Small intestine (tissue), 16 donors: ENCODE measurements around the gene EIF4A2. TPM values are rescaled to one million over a fixed set of nuclear protein-coding genes. Genes with fewer than 3 reads are reported as not detected.

ENCODE experiments used
- DNase-seq, 2 donors: peaks; one replicate each; pipeline versions ENCODE4 v3.0.0 to v3.0.0-alpha.2; 2013
- FAIRE-seq: peaks from 2 replicates; lab custom pipeline; 2012; peaks lifted over from hg19 to GRCh38; lab: Jason Lieb, UNC
- H3K27ac ChIP-seq, 3 donors: one replicate each; pipeline ENCODE4 v1.5.1; 2013; ENCODE audit warnings: low read length in 2 of 3, mild to moderate bottlenecking in 2 of 3, control low read depth in 1 of 3, inconsistent platforms in 1 of 3, low read depth in 1 of 3, moderate library complexity in 1 of 3
- H3K27me3 ChIP-seq, 3 donors: one replicate each; pipeline ENCODE4 v1.6.1; 2013; ENCODE audit warnings: low read length in 3 of 3, inconsistent platforms in 1 of 3; ENCODE audit not compliant: control insufficient read depth in 3 of 3, insufficient read depth in 3 of 3
- H3K36me3 ChIP-seq, 3 donors: one replicate each; pipeline ENCODE4 v1.6.1; 2013; ENCODE audit warnings: low read length in 3 of 3, inconsistent platforms in 1 of 3, low read depth in 1 of 3, mild to moderate bottlenecking in 1 of 3, moderate library complexity in 1 of 3; ENCODE audit not compliant: control insufficient read depth in 3 of 3, insufficient read depth in 2 of 3
- H3K4me1 ChIP-seq, 3 donors: one replicate each; pipeline ENCODE4 v1.6.1; 2013; ENCODE audit warnings: low read length in 2 of 3, inconsistent platforms in 1 of 3, low read depth in 1 of 3, mild to moderate bottlenecking in 1 of 3, moderate library complexity in 1 of 3; ENCODE audit not compliant: control insufficient read depth in 3 of 3, insufficient read depth in 2 of 3
- H3K4me3 ChIP-seq, 3 donors: one replicate each; pipeline ENCODE4 v1.5.1; 2013; ENCODE audit warnings: low read length in 3 of 3, control low read depth in 1 of 3, inconsistent platforms in 1 of 3, low read depth in 1 of 3, mild to moderate bottlenecking in 1 of 3, moderate library complexity in 1 of 3
- H3K9me3 ChIP-seq, 2 donors: one replicate each; pipeline ENCODE4 v1.6.1; 2013; ENCODE audit warnings: low read depth in 1 of 2, low read length in 1 of 2; ENCODE audit not compliant: control insufficient read depth in 2 of 2, insufficient read depth in 1 of 2
- WGBS, 3 donors: extraction: QIAGEN DNeasy Blood & Tissue Kit; methylation state at CpG; one replicate each; pipeline ENCODE4 v1.1.7; 2013; 5-methylcytosine and 5-hydroxymethylcytosine counted together
- long read RNA-seq, 10 donors: transcript quantifications; one replicate each; lab custom pipeline, GENCODE V29; 2026
- polyA plus RNA-seq, 4 donors: library from polyadenylated mRNA; stranded (reverse) in 3 of 4; unstranded in 1 of 4; fragments of 200-250 nt in 3 of 4; fragments of 120-200 nt in 1 of 4; gene quantifications; one replicate each; pipeline versions ENCODE4 v1.2.1 to v1.2.3, GENCODE V29; 2013
- donor health status: healthy with polysubstance abuse.
- donor health status: control.
- donor health status: control.
- donor health status: Bipolar disorder and iron deficiency.
- donor health status: healthy.

EIF4A2 gene
- polyA plus RNA-seq, result 100 to 1,000 TPM; 288 to 723 (median 396) TPM
- long read RNA-seq, donor 1, result 0 reads
- long read RNA-seq, donor 2, transcript EIF4A2-201 (11 exons, 1,919 nt), result major isoform, 39 of 75 reads
- long read RNA-seq, donor 2, transcript EIF4A2-205 (11 exons, 1,889 nt), result minor isoform, 18 of 75 reads
- long read RNA-seq, donor 2, transcript EIF4A2-203 (10 exons, 1,751 nt), result minor isoform, 9 of 75 reads
- long read RNA-seq, donor 2, partial matches to known transcripts, result 0 of 75 reads
- long read RNA-seq, donor 2, other reads (novel, unspliced or antisense), result 0 of 75 reads
- long read RNA-seq, donor 3, full-length matches to known transcripts, result 103 of 131 reads
- long read RNA-seq, donor 3, partial matches to known transcripts, result 28 of 131 reads
- long read RNA-seq, donor 3, other reads (novel, unspliced or antisense), result 0 of 131 reads
- long read RNA-seq, donor 4, transcript EIF4A2-201 (11 exons, 1,919 nt), result major isoform, 5 of 7 reads
- long read RNA-seq, donor 4, partial matches to known transcripts, result 0 of 7 reads
- long read RNA-seq, donor 4, other reads (novel, unspliced or antisense), result 0 of 7 reads
- long read RNA-seq, donor 5, transcript EIF4A2-208 (4 exons, 600 nt), result minor isoform, 5 of 39 reads
- long read RNA-seq, donor 5, transcript EIF4A2-201 (11 exons, 1,919 nt), result major isoform, 14 of 39 reads
- long read RNA-seq, donor 5, partial matches to known transcripts, result 6 of 39 reads
- long read RNA-seq, donor 5, other reads (novel, unspliced or antisense), result 0 of 39 reads
- long read RNA-seq, donor 6, transcript EIF4A2-205 (11 exons, 1,889 nt), result minor isoform, 36 of 160 reads
- long read RNA-seq, donor 6, transcript EIF4A2-211 (2 exons, 676 nt), result minor isoform, 7 of 160 reads
- long read RNA-seq, donor 6, transcript EIF4A2-201 (11 exons, 1,919 nt), result major isoform, 77 of 160 reads
- long read RNA-seq, donor 6, transcript EIF4A2-203 (10 exons, 1,751 nt), result minor isoform, 14 of 160 reads
- long read RNA-seq, donor 6, partial matches to known transcripts, result 11 of 160 reads
- long read RNA-seq, donor 6, other reads (novel, unspliced or antisense), result 0 of 160 reads
- long read RNA-seq, donor 7, result 0 reads
- long read RNA-seq, donor 8, partial matches to known transcripts, result 0 of 10 reads
- long read RNA-seq, donor 8, other reads (novel, unspliced or antisense), result 0 of 10 reads
- long read RNA-seq, donor 9, transcript EIF4A2-201 (11 exons, 1,919 nt), result major isoform, 22 of 36 reads
- long read RNA-seq, donor 9, transcript EIF4A2-205 (11 exons, 1,889 nt), result minor isoform, 6 of 36 reads
- long read RNA-seq, donor 9, partial matches to known transcripts, result 0 of 36 reads
- long read RNA-seq, donor 9, other reads (novel, unspliced or antisense), result 0 of 36 reads
- long read RNA-seq, donor 10, transcript EIF4A2-205 (11 exons, 1,889 nt), result minor isoform, 49 of 282 reads
- long read RNA-seq, donor 10, transcript EIF4A2-207 (10 exons, 1,729 nt), result minor isoform, 13 of 282 reads
- long read RNA-seq, donor 10, transcript EIF4A2-203 (10 exons, 1,751 nt), result minor isoform, 24 of 282 reads
- long read RNA-seq, donor 10, transcript EIF4A2-201 (11 exons, 1,919 nt), result major isoform, 123 of 282 reads
- long read RNA-seq, donor 10, partial matches to known transcripts, result 39 of 282 reads
- long read RNA-seq, donor 10, other reads (novel, unspliced or antisense), result 5 of 282 reads

GRCh38 chr3:186783058-186783730, at the start of gene EIF4A2:
TSS of gene EIF4A2 (plus strand) at chr3:186783577. CDS start at chr3:186783611, 34 bp downstream.
- 0% methylated on average over 46 to 60 of the region's 60 CpGs for WGBS, 3 donors
- no peaks in the 10 kb centered on the region for H3K27me3 ChIP-seq
- no peaks in the 10 kb centered on the region for H3K9me3 ChIP-seq
- FAIRE-seq, result no peak
- peak within 1 kb of the TSS; percentile 78 to 97 (median 93) for H3K4me3 ChIP-seq
- peaks cover 13 to 25% (median 15%) of the 10 kb centered on the region in 3 donors for H3K36me3 ChIP-seq
- H3K27ac ChIP-seq, result peak within 1 kb of the TSS; percentile 91 to 99 (median 96)
- peaks cover 0 to 7% (median 5%) of the 10 kb centered on the region in 3 donors for H3K4me1 ChIP-seq
- peak; percentile 89 to 95 for DNase-seq

- DNase-seq (peak; percentile 57 to 64), FAIRE-seq (no peak)
- Histone ChIP-seq H3K4me3 (no peak overlapping the region), H3K27ac (peak overlapping the region in 1 of 3 donors; percentile 84), H3K27me3 (no peaks in the 10 kb centered on the region), H3K9me3 (no peaks in the 10 kb centered on the region), H3K4me1 (peaks cover 0 to 37% (median 8%) of the 10 kb centered on the region in 3 donors), H3K36me3 (no peaks in the 10 kb centered on the region)
- WGBS, 3 donors, result 54 to 60% (median 57%) methylated on average over 7 of the region's 7 CpGs
These were observed 40.6 kb upstream of the EIF4A2 start for GRCh38 chr3:186742618-186743380.

- Histone ChIP-seq H3K4me3 (no peak overlapping the region), H3K9me3 (no peaks in the 10 kb centered on the region), H3K27ac (peak overlapping the region; percentile 76 to 84 (median 76)), H3K27me3 (no peaks in the 10 kb centered on the region), H3K4me1 (peaks cover 0 to 37% (median 8%) of the 10 kb centered on the region in 3 donors), H3K36me3 (no peaks in the 10 kb centered on the region)
- DNase-seq (peak in 1 of 2 donors; percentile 56), FAIRE-seq (no peak)
- 18 to 59% (median 34%) methylated on average over 3 of the region's 3 CpGs for WGBS, 3 donors
These were observed 39.7 kb upstream of the EIF4A2 start for GRCh38 chr3:186743666-186744065.

GRCh38 chr3:186746008-186746407, 37.4 kb upstream of the EIF4A2 start:
- Histone ChIP-seq H3K4me1 (peaks cover 0 to 37% (median 8%) of the 10 kb centered on the region in 3 donors), H3K27ac (peak overlapping the region; percentile 84 to 91 (median 84)), H3K27me3 (no peaks in the 10 kb centered on the region), H3K4me3 (no peak overlapping the region), H3K9me3 (no peaks in the 10 kb centered on the region), H3K36me3 (no peaks in the 10 kb centered on the region)
- WGBS, 3 donors, result 10 to 15% (median 13%) methylated on average over 9 to 10 of the region's 10 CpGs
- FAIRE-seq, result no peak
- DNase-seq, result peak; percentile 89 to 97

- Histone ChIP-seq H3K4me3 (no peak overlapping the region), H3K27ac (no peak overlapping the region), H3K36me3 (no peaks in the 10 kb centered on the region), H3K27me3 (no peaks in the 10 kb centered on the region), H3K4me1 (peaks cover 2 to 17% (median 3%) of the 10 kb centered on the region in 3 donors), H3K9me3 (no peaks in the 10 kb centered on the region)
- 94 to 97% (median 96%) methylated on average over 2 of the region's 2 CpGs for WGBS, 3 donors
- FAIRE-seq (no peak), DNase-seq (no peak)
These were observed 33.1 kb upstream of the EIF4A2 start for GRCh38 chr3:186750316-186750715.

- DNase-seq (no peak), FAIRE-seq (no peak)
- Histone ChIP-seq H3K9me3 (no peaks in the 10 kb centered on the region), H3K4me3 (no peak overlapping the region), H3K27ac (peak overlapping the region in 1 of 3 donors; percentile 52), H3K36me3 (no peaks in the 10 kb centered on the region), H3K27me3 (no peaks in the 10 kb centered on the region), H3K4me1 (peaks cover 0 to 10% (median 2%) of the 10 kb centered on the region in 3 donors)
- WGBS, 3 donors, result 45 to 61% (median 53%) methylated on average over 3 of the region's 3 CpGs
These were observed 31.9 kb upstream of the EIF4A2 start for GRCh38 chr3:186751480-186751879.
